ENCODE measurements around the gene RPF1. TPM values are rescaled to one million over a fixed set of nuclear protein-coding genes. Genes with fewer than 3 reads are reported as not detected.

RPF1 gene
- total RNA-seq, 4 donors from 2014 or later: 30.9 to 41.9 (median 37.7) TPM

- no peak overlapping the region for H3K27ac ChIP-seq (replicated peaks in 1 of 4)
- peaks cover 0 to 7% (median 0%) of the 10 kb centered on the region in 4 donors for H3K9me3 ChIP-seq
- H3K27me3 ChIP-seq: no peaks in the 10 kb centered on the region
- no peak overlapping the region for H3K4me3 ChIP-seq
- TF ChIP-seq CTCF (IDR thresholded peaks at IDR 0.05) (no peak), POLR2A (IDR thresholded peaks at IDR 0.05; ENCODE audit: low read depth) (no peak), EP300 (IDR thresholded peaks at IDR 0.05) (no peak), POLR2AphosphoS5 (IDR thresholded peaks at IDR 0.05) (no peak)
- H3K36me3 ChIP-seq: no peaks in the 10 kb centered on the region
- peaks cover 16 to 28% (median 20%) of the 10 kb centered on the region in 4 donors for H3K4me1 ChIP-seq
- 100% methylated on average over 1 of the region's 1 CpG for WGBS
- no peak for DNase-seq (ENCODE audit: extremely low spot score)
- intact Hi-C loops (cut with DNase I): loop anchor here (5.0 kb wide), 1 partner anchor 64 kb away; the partner anchor contains the start of gene CTBS
Observed at GRCh38 chr1:84508510-84508909, 29.4 kb downstream of the RPF1 start.

GRCh38 chr1:84509029-84509428, 30.0 kb downstream of the RPF1 start:
- Histone ChIP-seq H3K9me3 (peaks cover 0 to 7% (median 0%) of the 10 kb centered on the region in 4 donors), H3K27me3 (no peaks in the 10 kb centered on the region), H3K27ac (replicated peaks in 1 of 4) (no peak overlapping the region), H3K36me3 (no peaks in the 10 kb centered on the region), H3K4me1 (peaks cover 12 to 23% (median 15%) of the 10 kb centered on the region in 4 donors), H3K4me3 (no peak overlapping the region)
- WGBS: 97% methylated on average over 4 of the region's 4 CpGs
- intact Hi-C loops (cut with DNase I): loop anchor here (5.0 kb wide), 1 partner anchor 63 kb away; the partner anchor contains the start of gene CTBS
- DNase-seq (ENCODE audit: extremely low spot score): no peak
- TF ChIP-seq POLR2A (IDR thresholded peaks at IDR 0.05; ENCODE audit: low read depth) (no peak), POLR2AphosphoS5 (IDR thresholded peaks at IDR 0.05) (no peak), EP300 (IDR thresholded peaks at IDR 0.05) (no peak), CTCF (IDR thresholded peaks at IDR 0.05) (no peak)

GRCh38 chr1:84510165-84510564, 31.1 kb downstream of the RPF1 start:
- peaks cover 0 to 7% (median 0%) of the 10 kb centered on the region in 4 donors for H3K9me3 ChIP-seq
- no peak overlapping the region for H3K4me3 ChIP-seq
- no peak for DNase-seq (ENCODE audit: extremely low spot score)
- intact Hi-C loops (cut with DNase I): no loop called here
- WGBS: 72% methylated on average over 2 of the region's 2 CpGs
- no peaks in the 10 kb centered on the region for H3K27me3 ChIP-seq
- H3K4me1 ChIP-seq: peaks cover 6 to 14% (median 8%) of the 10 kb centered on the region in 4 donors
- TF ChIP-seq POLR2A (IDR thresholded peaks at IDR 0.05; ENCODE audit: low read depth) (no peak), EP300 (IDR thresholded peaks at IDR 0.05) (no peak), POLR2AphosphoS5 (IDR thresholded peaks at IDR 0.05) (no peak), CTCF (IDR thresholded peaks at IDR 0.05) (no peak)
- no peaks in the 10 kb centered on the region for H3K36me3 ChIP-seq
- no peak overlapping the region for H3K27ac ChIP-seq (replicated peaks in 1 of 4)

GRCh38 chr1:84510668-84511067, 31.6 kb downstream of the RPF1 start:
- Histone ChIP-seq H3K4me1 (peaks cover 6 to 14% (median 8%) of the 10 kb centered on the region in 4 donors), H3K36me3 (no peaks in the 10 kb centered on the region), H3K9me3 (peaks cover 0 to 7% (median 0%) of the 10 kb centered on the region in 4 donors), H3K27ac (replicated peaks in 1 of 4) (no peak overlapping the region), H3K27me3 (no peaks in the 10 kb centered on the region), H3K4me3 (no peak overlapping the region)
- TF ChIP-seq CTCF (IDR thresholded peaks at IDR 0.05): no peak
- no peak for TF ChIP-seq POLR2AphosphoS5 (IDR thresholded peaks at IDR 0.05)
- TF ChIP-seq POLR2A (IDR thresholded peaks at IDR 0.05; ENCODE audit: low read depth): no peak
- no peak for TF ChIP-seq EP300 (IDR thresholded peaks at IDR 0.05)
- intact Hi-C loops (cut with DNase I): no loop called here
- no peak for DNase-seq (ENCODE audit: extremely low spot score)
- WGBS: 85% methylated on average over 3 of the region's 3 CpGs

GRCh38 chr1:84524590-84524989, 45.5 kb downstream of the RPF1 start:
- Histone ChIP-seq H3K4me1 (no peaks in the 10 kb centered on the region), H3K27ac (replicated peaks in 1 of 4) (no peak overlapping the region), H3K4me3 (no peak overlapping the region), H3K9me3 (no peaks in the 10 kb centered on the region), H3K27me3 (no peaks in the 10 kb centered on the region), H3K36me3 (peaks cover 0 to 4% (median 2%) of the 10 kb centered on the region in 4 donors)
- intact Hi-C loops (cut with DNase I): no loop called here
- DNase-seq (ENCODE audit: extremely low spot score): no peak
- no peak for TF ChIP-seq POLR2AphosphoS5 (IDR thresholded peaks at IDR 0.05)
- TF ChIP-seq POLR2A (IDR thresholded peaks at IDR 0.05; ENCODE audit: low read depth): no peak
- no peak for TF ChIP-seq CTCF (IDR thresholded peaks at IDR 0.05)
- TF ChIP-seq EP300 (IDR thresholded peaks at IDR 0.05): no peak

Data from esophagus muscularis mucosa (tissue), 4 donors.